ENCODE results near the gene TSPAN4. TPM values are rescaled to one million over a fixed set of nuclear protein-coding genes. Genes with fewer than 3 reads are reported as not detected.

TSPAN4 gene
- total RNA-seq, 4 donors from 2014 or later = 139 to 256 (median 221) TPM

DNA sequence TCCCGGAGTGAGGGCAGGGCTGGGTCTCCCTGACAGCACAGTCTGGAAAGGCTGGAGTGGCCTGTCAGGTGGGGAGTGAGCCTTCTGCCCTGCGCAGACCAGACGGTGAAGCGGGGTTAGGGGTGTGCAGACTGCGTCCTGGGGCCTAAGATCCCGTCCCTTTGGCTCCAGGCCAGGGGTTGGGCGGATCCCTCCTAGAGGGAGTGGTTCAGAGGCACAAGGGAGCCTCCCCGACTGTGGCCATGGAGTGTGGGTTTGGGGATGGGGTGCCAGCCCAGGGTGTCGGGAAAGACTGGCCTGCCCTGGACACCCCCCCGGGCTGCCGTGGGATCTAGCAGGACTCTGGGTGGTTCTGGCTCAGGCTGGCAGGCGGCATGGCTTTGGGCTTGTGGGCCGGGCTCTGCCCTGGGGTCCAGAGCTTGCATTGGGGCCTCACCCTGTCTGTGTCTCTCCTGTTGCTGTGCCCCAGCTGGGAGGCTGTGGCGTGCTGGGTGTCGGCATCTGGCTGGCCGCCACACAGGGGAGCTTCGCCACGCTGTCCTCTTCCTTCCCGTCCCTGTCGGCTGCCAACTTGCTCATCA lies 19.5 kb downstream of the TSPAN4 start:
- no peak for DNase-seq (ENCODE audit: low spot score in 2 of 2)
- no peak for TF ChIP-seq EP300 (IDR thresholded peaks at IDR 0.05)
- TF ChIP-seq, protein P1, sequence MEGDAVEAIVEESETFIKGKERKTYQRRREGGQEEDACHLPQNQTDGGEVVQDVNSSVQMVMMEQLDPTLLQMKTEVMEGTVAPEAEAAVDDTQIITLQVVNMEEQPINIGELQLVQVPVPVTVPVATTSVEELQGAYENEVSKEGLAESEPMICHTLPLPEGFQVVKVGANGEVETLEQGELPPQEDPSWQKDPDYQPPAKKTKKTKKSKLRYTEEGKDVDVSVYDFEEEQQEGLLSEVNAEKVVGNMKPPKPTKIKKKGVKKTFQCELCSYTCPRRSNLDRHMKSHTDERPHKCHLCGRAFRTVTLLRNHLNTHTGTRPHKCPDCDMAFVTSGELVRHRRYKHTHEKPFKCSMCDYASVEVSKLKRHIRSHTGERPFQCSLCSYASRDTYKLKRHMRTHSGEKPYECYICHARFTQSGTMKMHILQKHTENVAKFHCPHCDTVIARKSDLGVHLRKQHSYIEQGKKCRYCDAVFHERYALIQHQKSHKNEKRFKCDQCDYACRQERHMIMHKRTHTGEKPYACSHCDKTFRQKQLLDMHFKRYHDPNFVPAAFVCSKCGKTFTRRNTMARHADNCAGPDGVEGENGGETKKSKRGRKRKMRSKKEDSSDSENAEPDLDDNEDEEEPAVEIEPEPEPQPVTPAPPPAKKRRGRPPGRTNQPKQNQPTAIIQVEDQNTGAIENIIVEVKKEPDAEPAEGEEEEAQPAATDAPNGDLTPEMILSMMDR (IDR thresholded peaks at IDR 0.05) = no peak
- no peak for TF ChIP-seq POLR2A (IDR thresholded peaks at IDR 0.05)
- H3K4me1 ChIP-seq = peaks cover 0 to 62% (median 14%) of the 10 kb centered on the region in 4 donors
- no peaks in the 10 kb centered on the region for H3K27me3 ChIP-seq
- peak overlapping the region in 2 of 4 donors; percentile 10 to 47 for H3K27ac ChIP-seq
- H3K36me3 ChIP-seq = peaks cover 0 to 52% (median 0%) of the 10 kb centered on the region in 3 donors
- H3K4me3 ChIP-seq = no peak overlapping the region
- no peaks in the 10 kb centered on the region for H3K9me3 ChIP-seq
- WGBS, 2 donors = 37 to 57% methylated on average over 8 to 20 of the region's 20 CpGs

DNA sequence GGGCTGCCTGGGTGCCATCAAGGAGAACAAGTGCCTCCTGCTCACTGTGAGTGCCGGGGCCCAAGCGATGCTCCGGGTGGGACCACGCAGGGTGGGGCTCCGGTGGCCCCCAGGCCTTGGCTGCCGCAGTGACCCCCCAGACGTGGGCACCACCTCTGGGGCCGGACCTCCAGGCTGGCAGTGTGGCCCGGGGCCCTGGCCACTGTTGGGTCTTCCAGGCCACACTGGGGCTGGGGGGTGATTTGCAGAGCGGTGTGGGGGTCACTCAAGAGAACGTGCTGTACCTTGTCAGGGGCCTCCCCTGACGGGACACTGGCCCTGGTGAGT lies 20.0 kb downstream of the TSPAN4 start:
- 64% methylated on average over 6 of the region's 12 CpGs; no CpG with 5 or more reads in 1 of the 2 donors for whole genome bisulfite sequencing, 2 donors
- no peaks in the 10 kb centered on the region for H3K27me3 ChIP-seq
- H3K4me3 ChIP-seq = no peak overlapping the region
- peak overlapping the region in 1 of 4 donors; percentile 47 for H3K27ac ChIP-seq
- peaks cover 0 to 56% (median 0%) of the 10 kb centered on the region in 3 donors for H3K36me3 ChIP-seq
- TF ChIP-seq EP300 (IDR thresholded peaks at IDR 0.05) = no peak
- TF ChIP-seq POLR2A (IDR thresholded peaks at IDR 0.05) = no peak
- TF ChIP-seq, protein P1 (IDR thresholded peaks at IDR 0.05) = no peak
- no peak for DNase-seq (ENCODE audit: low spot score in 2 of 2)
- no peaks in the 10 kb centered on the region for H3K9me3 ChIP-seq
- H3K4me1 ChIP-seq = peaks cover 0 to 59% (median 14%) of the 10 kb centered on the region in 4 donors

DNA sequence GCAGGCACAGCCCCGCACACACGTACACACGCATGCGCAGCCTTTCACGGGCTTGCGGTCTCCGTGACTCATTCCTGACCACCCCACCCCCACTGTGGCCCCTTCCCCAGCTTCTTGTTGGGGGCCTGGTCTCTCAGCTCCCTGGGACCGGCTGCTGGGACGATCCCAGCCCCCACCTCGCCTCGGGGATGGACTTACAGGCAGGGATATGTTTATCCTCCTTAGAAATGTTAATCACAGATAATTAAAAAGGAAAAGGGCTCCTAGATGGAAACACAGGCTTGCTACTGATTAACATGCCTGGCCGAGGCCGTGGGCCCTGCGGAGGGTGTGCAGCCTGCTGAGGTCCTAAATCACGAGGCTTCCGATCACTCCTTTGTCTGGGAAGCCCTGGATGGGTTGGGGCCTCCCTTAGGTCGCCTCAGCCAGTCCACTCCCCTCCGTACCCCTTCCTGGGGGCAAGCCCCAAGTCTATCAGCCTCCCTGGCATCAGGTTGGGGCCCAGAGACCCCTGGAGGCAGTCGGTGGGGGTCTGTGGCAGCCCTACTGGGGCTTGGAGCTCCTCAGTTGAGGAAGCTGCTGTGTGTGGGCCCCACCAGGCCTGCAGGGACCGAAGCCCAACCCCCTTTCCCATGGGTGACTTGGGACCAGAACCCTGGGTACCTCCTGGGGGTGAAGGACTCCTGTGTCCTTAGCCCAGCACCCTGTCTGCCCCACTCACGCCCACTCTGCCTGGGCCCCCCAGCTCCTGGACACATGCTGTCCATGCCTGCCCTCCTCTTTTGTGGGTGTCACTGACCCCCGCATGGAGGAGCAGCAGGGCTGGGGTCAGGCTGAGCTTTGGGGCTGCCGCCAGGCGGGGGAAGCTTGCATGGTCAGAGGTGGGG lies 20.6 kb downstream of the TSPAN4 start:
- 76 to 81% methylated on average over 14 to 22 of the region's 24 CpGs for WGBS, 2 donors
- TF ChIP-seq, protein P1 (IDR thresholded peaks at IDR 0.05) = no peak
- TF ChIP-seq EP300 (IDR thresholded peaks at IDR 0.05) (no peak), POLR2A (IDR thresholded peaks at IDR 0.05) (no peak)
- Histone ChIP-seq H3K4me3 (no peak overlapping the region), H3K4me1 (peaks cover 0 to 53% (median 14%) of the 10 kb centered on the region in 4 donors), H3K27me3 (no peaks in the 10 kb centered on the region), H3K27ac (peak overlapping the region in 1 of 4 donors; percentile 47), H3K36me3 (peaks cover 0 to 58% (median 0%) of the 10 kb centered on the region in 3 donors), H3K9me3 (no peaks in the 10 kb centered on the region)
- DNase-seq (ENCODE audit: low spot score in 2 of 2) = no peak

DNA sequence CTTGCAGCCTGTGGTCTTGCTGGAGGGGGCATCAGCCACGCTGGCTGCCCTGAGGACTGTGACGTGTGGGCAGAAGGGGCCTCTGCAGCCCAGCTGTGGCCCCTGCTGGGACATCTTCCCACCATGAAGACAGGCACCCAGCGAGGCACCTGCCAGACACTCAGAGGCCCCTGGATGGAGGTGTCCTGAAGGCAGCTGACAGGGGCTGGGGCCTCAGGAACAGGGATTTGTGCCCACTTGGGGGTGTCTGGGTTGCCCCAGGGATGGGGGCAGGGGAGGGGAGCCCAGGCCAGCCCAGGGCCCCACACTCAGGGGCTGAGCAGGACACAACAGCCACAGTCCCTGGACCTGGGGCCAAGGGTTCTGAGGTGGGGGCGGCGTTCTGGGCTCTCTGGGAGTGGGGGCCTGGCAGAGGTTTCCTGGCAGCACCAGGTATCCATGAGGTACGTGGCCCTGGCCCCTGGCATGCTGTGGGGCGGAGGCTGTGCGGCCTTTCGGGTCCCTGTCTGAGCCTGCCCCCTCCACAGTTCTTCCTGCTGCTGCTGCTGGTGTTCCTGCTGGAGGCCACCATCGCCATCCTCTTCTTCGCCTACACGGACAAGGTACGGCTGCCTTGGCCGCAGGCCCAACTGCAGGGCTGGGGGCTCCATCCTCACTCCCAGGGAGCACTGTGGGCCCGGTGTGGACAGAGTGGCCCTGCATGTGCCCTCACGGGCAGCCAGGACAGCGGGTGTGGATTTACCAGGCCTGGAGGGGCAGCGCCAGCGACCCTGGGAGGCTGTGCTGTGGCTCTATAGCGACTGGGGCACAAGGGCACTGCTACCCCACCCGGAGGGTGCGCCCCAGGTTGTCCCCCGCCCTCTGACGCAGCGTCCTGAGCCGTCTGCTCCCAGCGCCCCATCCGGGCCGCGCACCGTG lies 21.5 kb downstream of the TSPAN4 start:
- 87 to 90% methylated on average over 16 to 22 of the region's 31 CpGs for WGBS, 2 donors
- TF ChIP-seq POLR2A (IDR thresholded peaks at IDR 0.05) (no peak), EP300 (IDR thresholded peaks at IDR 0.05) (no peak)
- TF ChIP-seq, protein P1 (IDR thresholded peaks at IDR 0.05) = no peak
- Histone ChIP-seq H3K4me3 (no peak overlapping the region), H3K9me3 (no peaks in the 10 kb centered on the region), H3K4me1 (peaks cover 0 to 44% (median 14%) of the 10 kb centered on the region in 4 donors), H3K36me3 (peaks cover 0 to 67% (median 0%) of the 10 kb centered on the region in 3 donors), H3K27me3 (no peaks in the 10 kb centered on the region), H3K27ac (peak overlapping the region in 1 of 4 donors; percentile 22)
- DNase-seq (ENCODE audit: low spot score in 2 of 2) = no peak

Data from tibial nerve (tissue), 4 donors.